Measurements from ENCODE around the gene TLE5. TPM values are rescaled to one million over a fixed set of nuclear protein-coding genes. Genes with fewer than 3 reads are reported as not detected.

TLE5 gene
- polyA plus RNA-seq, 1 donor: 381 TPM

- no peak for DNase-seq
Observed at GRCh38 chr19:3003046-3003445, 59.2 kb downstream of the TLE5 start.

Other genes with a start within 250 kb of the TLE5 start
- gene ZNF554, start 242.6 kb downstream of the TLE5 start, polyA plus RNA-seq (ENCODE audit: insufficient read length): 11.1 TPM
- gene ZNF555, start 221.0 kb downstream of the TLE5 start, polyA plus RNA-seq (ENCODE audit: insufficient read length): 13.5 TPM
- 1.0 TPM for gene ZNF556, start 195.2 kb downstream of the TLE5 start, polyA plus RNA-seq (ENCODE audit: insufficient read length)
- 8.6 TPM for gene ZNF57, start 161.6 kb downstream of the TLE5 start, polyA plus RNA-seq (ENCODE audit: insufficient read length)
- 9.7 TPM for gene ZNF77, start 117.5 kb downstream of the TLE5 start, polyA plus RNA-seq (ENCODE audit: insufficient read length)
- 8.6 TPM for gene TLE6, start 84.9 kb downstream of the TLE5 start, polyA plus RNA-seq (ENCODE audit: insufficient read length)
- 30.0 TPM for gene TLE2, start 33.2 kb downstream of the TLE5 start, polyA plus RNA-seq (ENCODE audit: insufficient read length)
- 60.7 TPM for gene GNA11, start 31.9 kb upstream of the TLE5 start, polyA plus RNA-seq (ENCODE audit: insufficient read length)
- 0.65 TPM for gene GNA15, start 73.5 kb upstream of the TLE5 start, polyA plus RNA-seq (ENCODE audit: insufficient read length)
- gene S1PR4, start 116.3 kb upstream of the TLE5 start, polyA plus RNA-seq (ENCODE audit: insufficient read length): 0.12 TPM
- 38.7 TPM for gene NCLN, start 123.4 kb upstream of the TLE5 start, polyA plus RNA-seq (ENCODE audit: insufficient read length)
- gene CELF5, start 162.2 kb upstream of the TLE5 start, polyA plus RNA-seq (ENCODE audit: insufficient read length): 0.96 TPM